Glutamatergic neuron (in vitro differentiated cells): ENCODE results near the gene DENND2A. TPM values are rescaled to one million over a fixed set of nuclear protein-coding genes. Genes with fewer than 3 reads are reported as not detected.
"Not testable (repeated sequence)": the region's sequence is repeated elsewhere in the genome, so short reads cannot be mapped to it uniquely, and the experiment has no call there.

ENCODE experiments used
- DNase-seq: peaks from one replicate; pipeline ENCODE4 v3.0.0; 2022
- H3K27ac Mint-ChIP-seq: one replicate; pipeline ENCODE4 v1.8.0; 2020; ENCODE audit warnings: mild to moderate bottlenecking, mixed read lengths, inconsistent platforms; ENCODE audit not compliant: unreplicated experiment
- H3K27me3 Mint-ChIP-seq: one replicate; pipeline ENCODE4 v1.8.0; 2020; ENCODE audit warnings: mild to moderate bottlenecking, moderate library complexity, mixed read lengths, inconsistent platforms; ENCODE audit not compliant: unreplicated experiment
- H3K36me3 Mint-ChIP-seq: one replicate; pipeline ENCODE4 v1.8.0; 2020; ENCODE audit warnings: mild to moderate bottlenecking, mixed read lengths, inconsistent platforms; ENCODE audit not compliant: unreplicated experiment
- H3K4me1 Mint-ChIP-seq: one replicate; pipeline ENCODE4 v1.8.0; 2020; ENCODE audit warnings: mild to moderate bottlenecking, low read depth, mixed read lengths, inconsistent platforms; ENCODE audit not compliant: unreplicated experiment
- H3K4me3 Mint-ChIP-seq: one replicate; pipeline ENCODE4 v1.8.0; 2020; ENCODE audit warnings: mild to moderate bottlenecking, mixed read lengths, inconsistent platforms; ENCODE audit not compliant: unreplicated experiment
- H3K9me3 Mint-ChIP-seq: one replicate; pipeline ENCODE4 v1.8.0; 2020; ENCODE audit warnings: mild to moderate bottlenecking, moderate library complexity, mixed read lengths, inconsistent platforms; ENCODE audit not compliant: unreplicated experiment
- CTCF ChIP-seq: fragments of 200-600 bp; sonication (generic); IDR thresholded peaks from one replicate; pipeline ENCODE4 v1.5.0; 2021; ENCODE audit not compliant: partially characterized antibody, unreplicated experiment
- total RNA-seq: library from RNA; stranded (reverse); fragmentation: NEBNext Ultra II Directional; extraction: Animal tissue kit (Norgen Biotek cat#: 25700); gene quantifications from one replicate; pipeline ENCODE4 v1.2.1, GENCODE V29; 2021; ENCODE audit not compliant: unreplicated experiment

DENND2A gene
- total RNA-seq, 1 donor from 2014 or later, result 64.7 TPM

GRCh38 chr7:140623980-140624379 lies 16.6 kb downstream of the DENND2A start:
- H3K27ac Mint-ChIP-seq, result peak overlapping the region; percentile 97
- peaks cover 22% of the 10 kb centered on the region for H3K4me1 Mint-ChIP-seq
- peak overlapping the region; percentile 86 for H3K4me3 Mint-ChIP-seq
- peaks cover 5% of the 10 kb centered on the region for H3K9me3 Mint-ChIP-seq
- no peak for TF ChIP-seq CTCF
- peaks cover 1% of the 10 kb centered on the region for H3K27me3 Mint-ChIP-seq
- DNase-seq, result peak; percentile 41
- H3K36me3 Mint-ChIP-seq, result no peaks in the 10 kb centered on the region

GRCh38 chr7:140621401-140622021 lies 19.1 kb downstream of the DENND2A start:
- peaks cover 1% of the 10 kb centered on the region for H3K27me3 Mint-ChIP-seq
- H3K9me3 Mint-ChIP-seq, result peaks cover 5% of the 10 kb centered on the region

GRCh38 chr7:140619915-140620510 lies 20.6 kb downstream of the DENND2A start:
- not testable (repeated sequence) for DNase-seq, H3K27ac Mint-ChIP-seq, H3K9me3 Mint-ChIP-seq, H3K4me3 Mint-ChIP-seq, H3K27me3 Mint-ChIP-seq, H3K36me3 Mint-ChIP-seq
- H3K4me1 Mint-ChIP-seq, result peaks cover 11% of the 10 kb centered on the region

More at GRCh38 chr7:140621401-140622021, 19.1 kb downstream of the DENND2A start:
- DNase-seq, result no peak
- no peak for TF ChIP-seq CTCF
- Mint-ChIP-seq H3K4me3 (no peak overlapping the region), H3K4me1 (peaks cover 18% of the 10 kb centered on the region), H3K27ac (no peak overlapping the region), H3K36me3 (no peaks in the 10 kb centered on the region)

DNA sequence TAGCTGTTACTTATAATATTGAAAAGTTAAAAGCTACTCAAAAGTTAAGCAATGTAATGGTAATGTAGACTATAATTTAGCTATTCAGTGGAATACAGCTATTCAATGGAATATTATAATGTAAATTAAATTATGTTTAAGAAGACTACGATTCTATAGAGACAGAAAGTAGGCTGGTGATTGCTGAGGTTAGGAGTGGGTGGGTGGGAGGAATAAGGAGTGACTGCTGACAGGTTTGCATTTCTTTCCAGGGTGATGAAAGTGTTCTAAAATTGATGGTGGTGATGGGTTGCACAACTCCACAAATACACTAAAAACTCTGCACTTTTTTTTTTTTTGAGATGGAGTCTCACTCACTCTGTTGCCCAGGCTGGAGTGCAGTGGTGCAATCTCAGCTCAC lies 21.4 kb downstream of the DENND2A start:
- peaks cover 2% of the 10 kb centered on the region for H3K9me3 Mint-ChIP-seq
- no peak overlapping the region for H3K4me3 Mint-ChIP-seq
- H3K27me3 Mint-ChIP-seq, result peaks cover 1% of the 10 kb centered on the region
- no peak overlapping the region for H3K27ac Mint-ChIP-seq
- no peaks in the 10 kb centered on the region for H3K36me3 Mint-ChIP-seq
- TF ChIP-seq CTCF, result no peak
- DNase-seq, result no peak
- peaks cover 7% of the 10 kb centered on the region for H3K4me1 Mint-ChIP-seq

DNA sequence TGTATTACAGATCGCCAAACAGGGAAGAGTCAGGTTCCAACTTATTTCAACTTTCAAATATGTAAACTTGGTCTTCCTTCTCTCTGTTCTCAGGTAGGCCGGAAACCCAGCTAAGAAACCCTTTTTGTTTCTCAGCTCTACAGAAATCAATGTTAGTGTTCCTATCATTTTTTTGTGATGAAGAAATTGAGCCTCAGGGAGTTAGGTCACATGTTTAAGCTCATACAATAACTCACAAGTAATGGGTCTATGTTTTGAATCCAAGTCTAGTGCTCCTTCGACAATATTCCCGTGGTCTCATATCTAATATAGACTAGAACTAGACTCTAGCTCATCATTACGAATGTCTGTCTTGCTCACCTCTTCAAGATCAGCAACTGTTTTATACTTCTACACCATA lies 22.3 kb downstream of the DENND2A start:
- H3K27me3 Mint-ChIP-seq, result peaks cover 1% of the 10 kb centered on the region
- H3K9me3 Mint-ChIP-seq, result no peaks in the 10 kb centered on the region
- H3K27ac Mint-ChIP-seq, result no peak overlapping the region
- H3K4me1 Mint-ChIP-seq, result peaks cover 1% of the 10 kb centered on the region
- no peak for TF ChIP-seq CTCF
- no peaks in the 10 kb centered on the region for H3K36me3 Mint-ChIP-seq
- no peak for DNase-seq
- no peak overlapping the region for H3K4me3 Mint-ChIP-seq
